ENCODE results near the gene SCYL1.

SCYL1 gene

DNA sequence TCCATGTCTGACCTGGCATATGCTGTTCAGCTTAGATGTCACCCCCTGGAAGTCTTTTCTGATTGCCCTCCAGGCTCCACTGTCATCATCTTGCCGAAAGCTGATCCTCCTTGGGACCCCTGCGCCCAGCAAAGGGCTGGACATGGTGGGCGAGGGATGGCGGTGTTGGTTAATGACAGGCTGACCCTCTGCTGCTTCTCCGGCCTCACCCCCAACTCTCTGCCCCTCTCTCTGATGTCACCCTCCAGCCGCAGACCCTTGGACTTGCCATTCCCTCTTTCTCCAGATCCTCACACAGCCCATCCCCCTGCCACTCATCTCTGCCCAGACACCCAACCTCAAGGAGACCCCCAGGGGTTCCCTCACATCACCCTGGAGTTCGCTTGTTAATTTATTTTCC, 53.3 kb downstream of the SCYL1 start:
- DNase-seq (ENCODE audit: low read depth): no peak
- TF ChIP-seq, protein P1, sequence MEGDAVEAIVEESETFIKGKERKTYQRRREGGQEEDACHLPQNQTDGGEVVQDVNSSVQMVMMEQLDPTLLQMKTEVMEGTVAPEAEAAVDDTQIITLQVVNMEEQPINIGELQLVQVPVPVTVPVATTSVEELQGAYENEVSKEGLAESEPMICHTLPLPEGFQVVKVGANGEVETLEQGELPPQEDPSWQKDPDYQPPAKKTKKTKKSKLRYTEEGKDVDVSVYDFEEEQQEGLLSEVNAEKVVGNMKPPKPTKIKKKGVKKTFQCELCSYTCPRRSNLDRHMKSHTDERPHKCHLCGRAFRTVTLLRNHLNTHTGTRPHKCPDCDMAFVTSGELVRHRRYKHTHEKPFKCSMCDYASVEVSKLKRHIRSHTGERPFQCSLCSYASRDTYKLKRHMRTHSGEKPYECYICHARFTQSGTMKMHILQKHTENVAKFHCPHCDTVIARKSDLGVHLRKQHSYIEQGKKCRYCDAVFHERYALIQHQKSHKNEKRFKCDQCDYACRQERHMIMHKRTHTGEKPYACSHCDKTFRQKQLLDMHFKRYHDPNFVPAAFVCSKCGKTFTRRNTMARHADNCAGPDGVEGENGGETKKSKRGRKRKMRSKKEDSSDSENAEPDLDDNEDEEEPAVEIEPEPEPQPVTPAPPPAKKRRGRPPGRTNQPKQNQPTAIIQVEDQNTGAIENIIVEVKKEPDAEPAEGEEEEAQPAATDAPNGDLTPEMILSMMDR (IDR thresholded peaks at IDR 0.05; ENCODE audit: low read depth, low read length, missing control alignments): no peak
- H3K4me3 ChIP-seq (ENCODE audit: low read depth, low read length): peak overlapping the region; percentile 90

DNA sequence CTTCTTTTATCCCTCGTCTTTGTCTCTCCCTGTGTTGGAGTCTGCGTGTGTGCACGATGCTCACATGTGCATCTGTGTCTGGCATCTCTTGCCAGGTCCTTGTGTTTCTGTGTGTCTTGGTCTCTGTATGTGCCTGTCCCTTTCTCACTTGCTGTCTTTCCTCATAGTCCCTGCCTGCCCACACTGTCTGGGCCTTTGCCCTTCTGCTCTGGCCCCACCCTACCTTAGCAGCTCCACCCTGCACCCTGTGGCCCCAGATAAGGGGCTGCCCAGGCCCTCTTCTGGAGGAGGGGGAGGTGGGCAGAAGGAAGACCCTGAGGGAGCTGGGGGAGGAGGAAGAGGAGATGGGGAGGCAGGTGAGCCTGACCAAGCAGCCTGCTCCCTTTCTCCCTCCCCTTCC, 53.8 kb downstream of the SCYL1 start:
- TF ChIP-seq, protein P1 (IDR thresholded peaks at IDR 0.05; ENCODE audit: low read depth, low read length, missing control alignments): no peak
- DNase-seq (ENCODE audit: low read depth): no peak

DNA sequence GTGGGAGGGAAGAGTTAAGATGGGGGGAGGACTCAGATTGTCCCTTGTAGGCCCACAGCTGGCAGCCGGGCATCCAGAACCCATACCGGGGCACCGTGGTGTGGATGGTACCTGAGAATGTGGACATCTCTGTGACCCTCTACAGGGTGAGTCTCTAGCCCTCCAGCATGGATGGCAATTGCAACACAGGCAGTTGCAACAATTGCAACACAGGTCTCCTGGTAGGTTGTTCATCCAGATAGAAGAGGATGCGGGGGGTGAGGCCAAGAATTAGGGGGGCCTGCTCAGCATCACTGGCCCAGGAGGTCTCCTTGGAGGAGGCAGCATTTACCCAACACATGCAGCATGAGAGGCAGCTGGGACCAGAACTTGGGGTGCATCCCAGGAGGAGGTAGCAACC, 54.4 kb downstream of the SCYL1 start:
- no peak overlapping the region for H3K4me3 ChIP-seq (ENCODE audit: low read depth, low read length)
- TF ChIP-seq, protein P1 (IDR thresholded peaks at IDR 0.05; ENCODE audit: low read depth, low read length, missing control alignments): no peak
- no peak for DNase-seq (ENCODE audit: low read depth)

More for the DNA sequence above, 53.8 kb downstream of the SCYL1 start:
- no peak overlapping the region for H3K4me3 ChIP-seq (ENCODE audit: low read depth, low read length)

DNA sequence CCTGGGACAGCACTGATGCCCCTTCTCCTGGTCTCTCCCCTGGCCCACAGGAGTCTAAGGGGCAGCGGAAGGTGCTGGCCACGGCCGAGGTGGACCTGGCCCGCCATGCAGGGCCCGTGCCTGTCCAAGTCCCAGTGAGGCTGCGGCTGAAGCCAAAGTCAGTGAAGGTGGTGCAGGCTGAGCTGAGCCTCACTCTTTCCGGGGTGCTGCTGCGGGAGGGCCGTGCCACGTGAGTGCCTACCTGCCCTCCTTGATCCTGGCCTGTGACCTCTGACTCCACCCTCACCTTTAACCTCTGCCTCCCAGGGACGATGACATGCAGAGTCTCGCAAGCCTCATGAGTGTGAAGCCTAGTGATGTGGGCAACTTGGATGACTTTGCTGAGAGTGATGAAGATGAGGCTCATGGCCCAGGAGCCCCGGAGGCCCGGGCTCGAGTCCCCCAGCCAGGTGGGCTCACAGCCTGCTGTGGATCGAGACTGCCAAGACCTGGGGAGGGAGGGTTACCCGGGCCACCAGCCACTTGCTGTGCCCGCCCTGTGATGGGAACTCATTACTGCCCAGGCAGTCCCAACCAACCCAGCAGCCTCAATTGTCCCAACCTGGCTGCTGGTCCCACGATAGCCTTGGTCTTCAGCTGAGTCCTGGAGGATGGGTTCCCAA, 55.3 kb downstream of the SCYL1 start:
- no peak overlapping the region for H3K4me3 ChIP-seq (ENCODE audit: low read depth, low read length)
- TF ChIP-seq, protein P1 (IDR thresholded peaks at IDR 0.05; ENCODE audit: low read depth, low read length, missing control alignments): no peak
- no peak for DNase-seq (ENCODE audit: low read depth)

DNA sequence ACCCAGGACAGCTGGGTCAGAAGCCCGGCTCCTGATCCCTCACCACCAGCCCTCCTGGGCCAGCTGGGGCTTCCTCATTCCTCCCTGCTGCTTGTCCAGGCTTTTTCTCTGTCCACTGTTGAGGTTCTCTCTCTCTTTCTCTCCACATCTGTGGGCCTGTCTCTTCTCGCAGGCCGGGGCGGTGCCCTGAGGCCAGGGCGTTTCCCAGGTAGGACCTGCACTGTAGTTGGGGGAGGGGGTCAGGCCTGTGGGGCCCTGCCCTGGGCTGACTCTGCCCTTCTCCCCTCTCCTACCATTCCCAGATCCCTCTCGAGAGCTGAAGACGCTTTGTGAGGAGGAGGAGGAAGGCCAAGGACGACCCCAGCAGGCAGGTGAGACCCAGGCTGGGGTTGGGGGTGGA, 55.9 kb downstream of the SCYL1 start:
- no peak overlapping the region for H3K4me3 ChIP-seq (ENCODE audit: low read depth, low read length)
- no peak for DNase-seq (ENCODE audit: low read depth)
- TF ChIP-seq, protein P1 (IDR thresholded peaks at IDR 0.05; ENCODE audit: low read depth, low read length, missing control alignments): no peak

DNA sequence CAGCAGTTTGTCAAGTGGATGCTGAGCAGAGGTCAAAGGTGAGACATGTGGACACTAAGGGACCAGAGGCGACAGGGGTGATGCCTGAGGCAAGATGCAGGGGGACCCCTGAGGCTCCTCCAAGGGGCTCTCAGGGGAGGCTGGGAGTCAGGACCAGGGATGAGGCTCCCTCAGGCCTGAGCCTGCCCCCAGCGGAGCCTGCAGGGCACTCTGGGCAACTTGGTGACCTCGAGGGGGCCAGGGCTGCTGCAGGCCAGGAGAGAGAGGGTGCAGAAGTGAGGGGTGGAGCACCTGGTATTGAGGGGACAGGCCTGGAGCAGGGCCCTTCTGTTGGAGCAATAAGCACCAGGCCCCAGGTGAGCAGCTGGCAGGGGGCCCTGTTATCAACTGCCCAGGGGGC, 57.0 kb downstream of the SCYL1 start:
- no peak overlapping the region for H3K4me3 ChIP-seq (ENCODE audit: low read depth, low read length)
- TF ChIP-seq, protein P1 (IDR thresholded peaks at IDR 0.05; ENCODE audit: low read depth, low read length, missing control alignments): no peak
- DNase-seq (ENCODE audit: low read depth): no peak

DNA sequence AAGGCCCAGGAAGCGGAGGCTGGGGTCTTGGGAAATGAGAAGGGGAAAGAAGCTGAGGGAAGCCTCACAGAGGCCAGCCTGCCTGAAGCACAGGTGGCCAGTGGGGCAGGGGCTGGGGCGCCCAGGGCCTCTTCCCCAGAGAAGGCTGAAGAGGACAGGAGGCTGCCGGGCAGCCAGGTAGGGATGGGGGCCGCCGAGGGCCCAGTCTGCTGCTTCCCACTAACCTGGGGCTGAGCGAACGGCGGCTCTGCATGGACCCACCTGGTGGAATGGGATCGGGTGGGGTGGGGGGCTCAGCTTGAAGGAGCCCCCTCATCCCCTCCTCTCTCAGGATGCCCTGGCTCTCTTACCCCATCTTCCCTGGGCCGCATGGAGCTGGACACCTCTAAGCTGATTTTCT, 58.7 kb downstream of the SCYL1 start:
- TF ChIP-seq, protein P1 (IDR thresholded peaks at IDR 0.05; ENCODE audit: low read depth, low read length, missing control alignments): no peak
- no peak for DNase-seq (ENCODE audit: low read depth)
- H3K4me3 ChIP-seq (ENCODE audit: low read depth, low read length): no peak overlapping the region

All from GM12864 (cell line).